Osteocyte (in vitro differentiated cells): ENCODE measurements around the gene POLR3H. TPM values are rescaled to one million over a fixed set of nuclear protein-coding genes. Genes with fewer than 3 reads are reported as not detected.
A peak's percentile ranks its signal among the peaks of the same experiment; 100 is the strongest.

ENCODE experiments used
- DNase-seq: peaks from one replicate; pipeline ENCODE4 v3.0.0; 2021; ENCODE audit warnings: mixed read lengths; ENCODE audit not compliant: unreplicated experiment; ENCODE audit errors: extremely low spot score
- H3K27ac Mint-ChIP-seq: one replicate; pipeline ENCODE4 v1.8.0; 2021; ENCODE audit warnings: mild to moderate bottlenecking, mixed read lengths; ENCODE audit not compliant: unreplicated experiment
- H3K27me3 Mint-ChIP-seq: one replicate; pipeline ENCODE4 v1.8.0; 2021; ENCODE audit warnings: mixed read lengths; ENCODE audit not compliant: unreplicated experiment
- H3K36me3 Mint-ChIP-seq: one replicate; pipeline ENCODE4 v1.8.0; 2021; ENCODE audit warnings: mixed read lengths; ENCODE audit not compliant: unreplicated experiment
- H3K4me1 Mint-ChIP-seq: one replicate; pipeline ENCODE4 v1.8.0; 2021; ENCODE audit warnings: mixed read lengths; ENCODE audit not compliant: unreplicated experiment
- H3K4me3 Mint-ChIP-seq: one replicate; pipeline ENCODE4 v1.8.0; 2021; ENCODE audit warnings: mild to moderate bottlenecking, moderate library complexity, mixed read lengths; ENCODE audit not compliant: unreplicated experiment
- H3K9me3 Mint-ChIP-seq: one replicate; pipeline ENCODE4 v1.8.0; 2021; ENCODE audit warnings: mixed read lengths; ENCODE audit not compliant: unreplicated experiment
- total RNA-seq: library from RNA; stranded (reverse); gene quantifications from 2 replicates; pipeline ENCODE4 v1.2.1, GENCODE V29; 2021
- TF ChIP-seq, protein P1 (sequence below): fragments of 200-600 bp; sonication (generic); IDR thresholded peaks from 2 replicates; pipeline ENCODE4 v1.5.0; 2021; ENCODE audit warnings: antibody characterized with exemption, mild to moderate bottlenecking, moderate library complexity

POLR3H gene
- total RNA-seq, 1 donor from 2014 or later: 38.2 TPM

DNA sequence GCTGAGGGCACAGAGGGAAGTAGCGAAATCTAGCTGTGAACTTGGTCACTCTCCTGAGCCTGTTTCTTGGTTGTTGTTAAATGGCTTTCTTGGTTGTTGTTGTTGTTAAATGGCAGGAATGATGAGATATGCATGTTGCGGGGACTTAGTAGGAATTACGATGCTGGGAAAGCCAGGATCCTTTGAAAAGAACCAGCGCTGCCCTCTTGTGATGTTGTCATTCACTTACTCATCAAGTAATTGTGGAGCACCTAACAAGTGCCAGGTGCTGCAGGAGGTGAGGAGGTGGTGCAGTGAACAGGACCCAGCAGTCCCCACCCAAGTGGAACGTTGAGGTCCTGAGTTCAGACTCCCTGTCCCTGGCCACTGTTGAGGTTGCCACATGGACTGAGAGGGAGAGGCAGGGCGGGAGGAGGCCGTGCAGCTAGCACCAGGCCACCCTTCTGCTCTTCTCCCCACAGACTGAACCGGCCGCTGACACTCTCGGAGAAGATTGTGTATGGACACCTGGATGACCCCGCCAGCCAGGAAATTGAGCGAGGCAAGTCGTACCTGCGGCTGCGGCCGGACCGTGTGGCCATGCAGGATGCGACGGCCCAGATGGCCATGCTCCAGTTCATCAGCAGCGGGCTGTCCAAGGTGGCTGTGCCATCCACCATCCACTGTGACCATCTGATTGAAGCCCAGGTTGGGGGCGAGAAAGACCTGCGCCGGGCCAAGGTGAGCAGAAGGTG, 36.8 kb downstream of the POLR3H start:
- no peaks in the 10 kb centered on the region for H3K27me3 Mint-ChIP-seq
- no peak for DNase-seq
- H3K27ac Mint-ChIP-seq: no peak overlapping the region

GRCh38 chr22:41505511-41506220, 38.6 kb downstream of the POLR3H start:
- no peak overlapping the region for H3K27ac Mint-ChIP-seq
- H3K27me3 Mint-ChIP-seq: no peaks in the 10 kb centered on the region
- H3K4me1 Mint-ChIP-seq: no peaks in the 10 kb centered on the region
- TF ChIP-seq, protein P1, sequence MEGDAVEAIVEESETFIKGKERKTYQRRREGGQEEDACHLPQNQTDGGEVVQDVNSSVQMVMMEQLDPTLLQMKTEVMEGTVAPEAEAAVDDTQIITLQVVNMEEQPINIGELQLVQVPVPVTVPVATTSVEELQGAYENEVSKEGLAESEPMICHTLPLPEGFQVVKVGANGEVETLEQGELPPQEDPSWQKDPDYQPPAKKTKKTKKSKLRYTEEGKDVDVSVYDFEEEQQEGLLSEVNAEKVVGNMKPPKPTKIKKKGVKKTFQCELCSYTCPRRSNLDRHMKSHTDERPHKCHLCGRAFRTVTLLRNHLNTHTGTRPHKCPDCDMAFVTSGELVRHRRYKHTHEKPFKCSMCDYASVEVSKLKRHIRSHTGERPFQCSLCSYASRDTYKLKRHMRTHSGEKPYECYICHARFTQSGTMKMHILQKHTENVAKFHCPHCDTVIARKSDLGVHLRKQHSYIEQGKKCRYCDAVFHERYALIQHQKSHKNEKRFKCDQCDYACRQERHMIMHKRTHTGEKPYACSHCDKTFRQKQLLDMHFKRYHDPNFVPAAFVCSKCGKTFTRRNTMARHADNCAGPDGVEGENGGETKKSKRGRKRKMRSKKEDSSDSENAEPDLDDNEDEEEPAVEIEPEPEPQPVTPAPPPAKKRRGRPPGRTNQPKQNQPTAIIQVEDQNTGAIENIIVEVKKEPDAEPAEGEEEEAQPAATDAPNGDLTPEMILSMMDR: no peak
- H3K36me3 Mint-ChIP-seq: peaks cover 19% of the 10 kb centered on the region
- H3K4me3 Mint-ChIP-seq: no peak overlapping the region
- DNase-seq: no peak
- H3K9me3 Mint-ChIP-seq: no peaks in the 10 kb centered on the region

More for the DNA sequence above, 36.8 kb downstream of the POLR3H start:
- Mint-ChIP-seq H3K4me3 (no peak overlapping the region), H3K4me1 (peaks cover 5% of the 10 kb centered on the region), H3K36me3 (peaks cover 13% of the 10 kb centered on the region), H3K9me3 (no peaks in the 10 kb centered on the region)
- TF ChIP-seq, protein P1: no peak

DNA sequence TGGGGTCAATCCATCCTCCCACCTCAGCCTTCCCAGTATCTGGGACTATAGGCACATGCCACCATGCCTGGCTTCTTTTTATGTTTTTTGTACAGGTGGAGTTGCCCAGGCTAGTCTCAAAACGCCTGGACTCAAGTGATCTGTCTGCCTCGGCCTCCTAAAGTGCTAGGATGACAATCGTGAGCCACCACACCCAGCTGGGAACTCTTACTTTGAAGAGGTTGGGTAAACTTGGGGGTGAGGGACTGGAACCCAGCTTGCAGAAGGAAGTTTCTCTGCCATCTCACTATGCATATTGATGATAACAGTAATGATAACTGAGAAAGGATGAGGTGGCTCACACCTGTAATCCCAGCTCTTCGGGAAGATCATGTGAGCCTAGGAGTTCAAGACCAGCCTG, 39.5 kb downstream of the POLR3H start:
- no peaks in the 10 kb centered on the region for H3K9me3 Mint-ChIP-seq
- no peaks in the 10 kb centered on the region for H3K27me3 Mint-ChIP-seq
- no peak overlapping the region for H3K4me3 Mint-ChIP-seq
- H3K4me1 Mint-ChIP-seq: no peaks in the 10 kb centered on the region
- H3K36me3 Mint-ChIP-seq: peaks cover 20% of the 10 kb centered on the region
- no peak for DNase-seq
- TF ChIP-seq, protein P1: no peak
- no peak overlapping the region for H3K27ac Mint-ChIP-seq

DNA sequence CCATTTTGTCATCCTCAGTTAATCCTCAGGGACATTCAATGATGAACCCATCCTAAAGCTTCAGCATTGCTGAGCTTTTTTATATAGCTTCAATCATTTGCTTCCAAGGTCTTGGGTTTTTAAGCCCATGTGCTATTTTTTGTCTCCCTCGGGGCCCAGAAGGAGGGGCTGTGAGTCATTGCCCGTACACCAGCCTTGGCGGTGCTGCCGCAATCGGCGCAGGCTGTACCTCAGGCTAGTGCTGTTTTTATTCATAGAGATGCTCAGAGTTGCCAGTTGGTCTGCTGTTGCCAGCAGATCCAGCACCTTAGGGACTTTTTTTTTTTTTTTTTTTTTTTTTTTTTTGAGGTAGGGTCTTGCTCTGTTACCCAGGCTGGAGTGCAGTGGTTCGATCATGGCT, 39.9 kb downstream of the POLR3H start:
- no peaks in the 10 kb centered on the region for H3K27me3 Mint-ChIP-seq
- no peaks in the 10 kb centered on the region for H3K4me1 Mint-ChIP-seq
- H3K9me3 Mint-ChIP-seq: no peaks in the 10 kb centered on the region
- DNase-seq: no peak
- TF ChIP-seq, protein P1: no peak
- no peak overlapping the region for H3K4me3 Mint-ChIP-seq
- peaks cover 22% of the 10 kb centered on the region for H3K36me3 Mint-ChIP-seq
- no peak overlapping the region for H3K27ac Mint-ChIP-seq

DNA sequence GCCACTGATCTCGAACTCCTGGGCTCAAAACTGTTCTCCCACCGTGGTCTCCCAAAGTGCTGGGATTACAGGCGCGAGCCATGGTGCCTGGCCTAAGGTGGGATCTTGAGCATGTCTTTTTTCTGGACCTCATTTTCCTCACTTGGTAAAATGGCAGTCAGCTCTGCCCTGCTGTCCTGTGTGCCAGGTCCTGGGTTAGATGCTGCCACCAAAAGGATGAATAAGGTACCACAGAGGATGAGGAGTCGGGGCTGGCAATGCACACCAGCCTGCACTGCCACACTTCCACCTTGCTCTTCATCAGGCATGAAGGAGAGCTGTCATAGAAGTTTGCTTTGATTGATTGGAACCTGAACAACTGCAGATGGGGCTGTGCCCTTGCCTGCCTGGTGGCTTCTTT, 43.1 kb downstream of the POLR3H start:
- DNase-seq: no peak
- Mint-ChIP-seq H3K27ac (peak overlapping the region; percentile 34), H3K27me3 (no peaks in the 10 kb centered on the region), H3K36me3 (peaks cover 14% of the 10 kb centered on the region), H3K9me3 (no peaks in the 10 kb centered on the region), H3K4me1 (no peaks in the 10 kb centered on the region), H3K4me3 (no peak overlapping the region)
- TF ChIP-seq, protein P1: peak; percentile 40
